Stimulated activated CD8-positive, alpha-beta memory T cell treated with anti-CD3 and anti-CD28 coated beads, Interleukin-15, amount 100 ng/mL, for 4 hours (primary cell): Measurements from ENCODE around the gene MFGE8.

Source experiments
- DNase-seq, 2 donors: peaks; one replicate each; pipeline ENCODE4 v3.0.0-alpha.2; 2020; ENCODE audit warnings: low read depth in 2 of 2

Gene MFGE8

DNA sequence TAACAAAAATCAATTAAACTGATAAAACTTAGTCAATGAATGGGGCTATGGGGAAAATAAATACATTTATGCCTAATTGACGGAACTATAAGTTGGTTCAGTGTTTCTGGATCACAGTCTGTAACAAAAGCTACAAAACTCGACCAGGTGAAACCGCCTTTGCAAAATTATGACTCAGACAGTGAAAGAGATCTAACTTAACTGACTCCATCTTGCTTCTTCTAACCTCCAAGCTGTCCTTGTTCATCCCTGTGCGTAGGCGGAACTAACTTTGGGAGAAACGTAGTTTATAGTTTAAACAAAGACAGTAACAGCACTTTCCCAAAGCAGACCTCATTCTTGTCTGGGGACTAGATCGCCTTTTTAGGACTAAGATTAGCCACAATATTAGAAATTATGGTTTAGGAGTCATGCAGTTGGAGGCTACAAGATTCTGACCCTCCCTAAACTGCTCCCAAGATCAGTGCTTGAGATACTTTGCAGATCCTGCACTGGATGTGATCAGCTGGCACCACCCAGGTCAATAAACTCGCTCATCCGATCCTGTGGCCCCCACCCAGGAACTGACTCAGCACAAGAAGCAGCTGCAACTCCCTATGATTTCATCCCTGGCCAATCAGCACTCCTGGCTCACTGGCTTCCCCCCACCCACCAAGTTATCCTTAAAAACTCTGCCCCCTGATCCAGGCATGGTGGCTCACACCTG is 7.2 kb upstream of the MFGE8 start:
- no peak for DNase-seq

DNA sequence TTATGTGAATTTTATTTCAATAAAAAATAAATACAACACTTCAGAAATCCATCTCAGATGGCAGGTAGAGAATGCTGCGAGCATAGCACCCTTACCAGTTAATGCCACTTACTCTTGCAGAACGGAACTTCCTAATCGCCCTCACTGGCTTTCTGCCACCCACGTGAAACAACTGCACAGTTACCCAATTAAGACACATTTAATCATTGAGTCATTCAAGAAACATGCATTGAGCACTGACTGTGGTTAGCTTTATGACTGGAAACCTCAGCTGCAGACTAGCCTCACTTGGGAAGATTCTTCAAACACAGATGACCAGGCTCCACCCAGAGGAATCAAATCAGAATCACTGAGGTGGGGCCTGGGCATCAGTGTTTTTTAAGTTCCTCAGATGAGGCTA is 5.6 kb upstream of the MFGE8 start:
- no peak for DNase-seq

DNA sequence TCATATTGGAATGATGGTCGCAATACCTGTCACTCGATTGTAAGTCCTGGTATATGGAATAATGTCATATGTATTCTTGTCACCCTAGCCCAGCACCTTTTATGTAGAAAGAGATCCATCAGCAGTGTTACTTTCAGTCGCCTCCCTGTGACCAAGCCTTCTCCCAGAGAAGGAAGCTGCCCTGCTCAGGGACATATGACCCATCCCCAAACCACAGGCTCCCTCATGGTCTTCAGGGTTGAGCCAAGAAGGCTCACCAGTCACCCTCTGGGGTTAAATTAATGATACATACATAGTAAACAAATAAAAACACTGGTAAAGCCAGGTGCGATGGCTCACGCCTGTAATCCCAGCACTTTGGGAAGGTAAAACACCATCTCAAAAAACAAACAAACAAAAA is 4.6 kb upstream of the MFGE8 start:
- no peak for DNase-seq

DNA sequence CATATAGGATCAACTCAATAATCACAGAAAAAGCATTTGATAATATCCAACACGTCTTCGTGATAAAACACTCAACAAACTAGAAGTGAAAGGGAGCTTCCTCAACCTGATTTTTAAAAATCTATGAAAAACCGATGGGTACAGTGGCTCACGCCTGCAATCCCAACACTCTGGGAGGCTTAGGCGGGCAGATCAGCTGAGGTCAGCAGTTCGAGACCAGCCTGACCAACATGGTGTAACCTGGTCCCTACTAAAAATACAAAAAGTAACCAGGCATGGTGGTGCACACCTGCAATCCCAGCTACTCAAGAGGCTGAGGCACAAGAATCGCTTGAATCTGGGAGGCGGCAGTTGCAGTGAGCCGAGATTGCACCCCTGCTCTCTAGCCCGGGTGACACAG is 2.2 kb upstream of the MFGE8 start:
- no peak for DNase-seq

DNA sequence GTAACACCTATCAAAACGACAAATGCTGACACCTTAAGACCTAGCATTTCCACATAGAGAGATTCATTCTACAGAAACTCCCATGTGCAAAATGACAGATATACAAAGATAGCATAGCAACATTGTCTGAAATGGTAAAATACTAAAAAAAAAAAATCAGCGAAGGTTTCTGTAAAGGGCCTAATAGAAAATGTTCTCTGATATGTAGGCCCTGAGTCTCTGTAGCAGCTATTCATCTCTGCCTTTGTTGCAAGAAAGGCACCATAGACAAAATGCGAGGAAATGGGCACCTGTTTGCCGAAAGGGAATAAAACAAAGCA is 631 bp upstream of the MFGE8 start:
- no peak for DNase-seq

DNA sequence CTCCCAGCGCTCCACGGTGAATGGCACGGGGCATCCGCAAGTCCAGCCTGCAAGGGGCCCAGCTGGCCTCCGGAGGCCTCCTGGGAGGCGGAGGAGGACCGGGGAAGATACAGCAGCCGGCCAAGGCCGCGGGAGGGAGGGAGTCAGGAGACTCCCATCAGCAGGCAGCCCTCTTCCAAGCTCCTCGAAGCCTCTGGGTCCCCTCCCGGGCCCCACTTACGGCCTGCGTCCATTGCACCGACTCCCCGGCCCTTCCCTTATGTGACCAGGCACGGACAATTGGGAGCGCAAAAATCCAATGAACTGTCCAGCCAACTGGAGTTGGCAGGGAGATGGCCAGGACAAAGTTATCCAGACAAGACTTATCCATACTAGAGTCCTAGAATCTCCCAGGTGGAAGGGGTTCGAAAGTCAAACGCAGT is 668 bp downstream of the MFGE8 start:
- DNase-seq = no peak

DNA sequence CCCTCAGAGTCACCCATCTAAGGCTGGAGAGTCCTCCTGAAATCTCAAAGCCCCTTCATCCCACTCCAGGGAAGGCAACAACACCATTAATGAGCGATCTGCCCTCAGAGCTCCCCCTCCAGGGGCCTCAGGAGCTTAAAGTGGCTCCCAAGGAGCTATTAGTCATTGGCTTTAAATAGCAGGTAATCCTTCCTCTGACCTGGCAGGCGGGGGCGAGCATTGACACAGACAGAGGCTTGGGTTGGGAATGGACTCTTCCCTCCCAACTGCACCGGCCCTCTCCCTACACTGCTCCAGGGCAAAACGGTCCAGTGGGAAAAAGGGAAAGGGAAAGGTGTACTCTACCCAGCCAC is 1.4 kb downstream of the MFGE8 start:
- no peak for DNase-seq

DNA sequence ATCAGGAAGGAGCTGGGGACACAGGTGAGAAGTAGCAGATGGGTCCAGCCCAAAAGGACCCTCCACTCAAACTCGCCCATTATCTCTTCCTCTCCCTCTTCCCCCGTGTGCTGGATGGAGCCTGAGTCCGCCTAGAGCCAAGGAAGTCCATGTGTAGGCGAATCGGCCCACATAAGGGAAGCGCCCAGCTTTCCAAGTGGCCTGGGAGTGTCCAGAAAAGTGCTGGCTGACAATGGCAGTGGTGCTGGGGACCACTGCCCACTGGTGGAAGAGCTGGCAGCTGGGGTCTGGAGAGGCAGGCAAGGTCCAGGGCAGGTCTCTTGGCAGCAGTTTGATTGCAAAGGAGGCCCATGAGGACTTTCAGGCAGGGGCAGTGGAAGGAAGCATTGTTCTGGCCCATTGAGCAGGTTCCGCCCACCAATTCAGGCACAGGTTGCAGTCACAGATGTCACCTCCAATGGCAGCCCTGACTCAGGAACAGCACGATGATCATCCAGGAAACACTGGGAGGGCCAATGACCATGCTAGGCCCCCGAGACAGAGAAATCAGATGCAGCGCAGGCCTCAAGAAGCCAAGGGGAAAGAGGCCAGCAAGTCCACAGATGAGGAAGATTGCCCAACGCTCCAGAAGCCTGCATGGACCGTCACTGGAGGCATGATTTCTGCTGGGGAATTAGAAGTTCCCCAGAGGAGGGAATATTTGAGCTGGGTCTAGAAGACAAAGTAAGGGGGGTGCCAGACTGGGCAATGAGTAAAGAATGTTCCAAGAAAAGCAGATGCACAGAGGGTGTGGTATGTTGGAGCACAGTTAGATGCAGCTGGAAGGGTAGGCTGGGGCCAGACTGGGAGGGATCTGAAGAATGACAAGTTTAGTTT is 3.0 kb downstream of the MFGE8 start:
- no peak for DNase-seq

DNA sequence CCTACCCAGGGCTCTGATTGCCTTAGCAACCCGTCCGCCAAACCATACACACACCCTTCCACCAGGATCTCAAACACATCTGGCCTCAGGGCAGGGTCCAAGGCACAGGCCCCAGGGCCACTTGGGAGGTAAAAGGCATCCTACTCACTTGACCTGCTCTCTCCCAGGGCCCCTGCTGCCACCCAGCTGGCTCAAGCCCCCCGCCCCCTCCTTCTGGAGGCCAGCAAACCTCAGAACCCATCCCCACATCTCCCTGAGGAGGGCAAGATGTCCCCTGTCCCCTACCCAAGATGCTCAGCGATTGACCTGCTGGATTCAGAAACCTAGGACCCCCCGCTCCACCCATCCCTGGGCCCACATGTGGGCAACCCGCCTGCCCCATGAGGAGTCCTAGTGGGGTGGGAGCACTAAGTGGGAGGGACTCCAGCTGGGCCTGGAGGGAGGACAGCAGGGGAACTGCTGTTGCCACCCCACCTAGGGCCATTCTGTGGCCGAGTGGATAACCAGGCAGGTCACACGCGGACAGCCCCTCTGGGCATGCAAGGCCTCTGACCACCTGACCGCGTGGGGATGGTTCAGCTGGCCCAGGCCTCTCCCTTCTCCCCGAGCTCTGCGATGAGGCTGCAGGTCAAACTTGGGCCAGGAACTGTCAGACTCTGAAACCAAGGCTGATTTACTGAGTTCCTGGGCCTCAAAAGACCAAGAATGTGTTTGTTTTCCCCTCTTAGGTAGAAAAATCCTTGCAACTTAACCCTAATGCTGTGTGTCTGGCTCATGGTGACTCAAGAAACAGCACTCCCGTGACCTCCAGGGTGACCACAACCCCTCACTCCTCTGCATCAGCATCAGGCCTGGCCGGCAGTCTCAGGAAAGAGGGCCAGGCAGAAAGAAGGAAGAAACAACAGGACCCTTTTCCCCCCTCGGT is 4.2 kb downstream of the MFGE8 start:
- DNase-seq = no peak

DNA sequence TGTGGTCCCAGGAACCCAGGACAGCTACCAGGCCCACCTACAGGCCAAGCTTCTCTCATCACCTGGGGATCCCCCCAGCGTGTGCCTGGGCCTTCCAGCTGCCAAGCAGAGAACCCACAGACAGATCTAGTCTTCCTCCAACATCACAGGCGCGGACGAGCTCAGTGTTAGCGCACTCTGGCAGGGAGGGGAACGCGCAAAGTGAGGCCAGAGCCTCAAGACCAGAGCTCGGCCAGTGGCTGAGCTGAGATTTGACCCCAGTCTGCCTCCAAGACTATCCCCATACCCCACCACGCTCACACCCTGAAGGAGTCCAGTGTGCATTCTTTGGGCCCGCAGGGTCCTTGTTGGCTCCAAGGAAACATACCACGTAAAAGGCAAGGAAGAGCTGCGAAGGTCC is 5.1 kb downstream of the MFGE8 start:
- DNase-seq = no peak

DNA sequence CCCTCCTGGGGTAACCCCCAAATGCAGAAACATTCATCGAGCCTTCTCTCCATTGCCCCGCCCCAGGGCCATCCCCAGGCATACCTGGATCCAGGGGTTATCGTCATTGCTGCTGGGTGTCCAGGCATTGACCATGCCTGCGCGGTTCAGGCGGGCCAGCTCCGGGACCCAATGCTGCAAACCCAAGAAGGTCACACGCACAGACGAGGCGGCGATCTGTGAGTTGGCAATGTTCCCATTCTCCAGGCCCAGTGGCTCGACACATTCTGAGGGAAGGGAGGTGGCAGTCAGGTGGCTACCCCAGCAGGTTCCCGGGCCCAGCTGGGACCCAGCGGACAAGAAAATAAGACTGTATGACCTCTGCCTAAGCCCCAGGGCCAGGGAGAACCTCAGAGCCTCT is 6.1 kb downstream of the MFGE8 start:
- DNase-seq = no peak

DNA sequence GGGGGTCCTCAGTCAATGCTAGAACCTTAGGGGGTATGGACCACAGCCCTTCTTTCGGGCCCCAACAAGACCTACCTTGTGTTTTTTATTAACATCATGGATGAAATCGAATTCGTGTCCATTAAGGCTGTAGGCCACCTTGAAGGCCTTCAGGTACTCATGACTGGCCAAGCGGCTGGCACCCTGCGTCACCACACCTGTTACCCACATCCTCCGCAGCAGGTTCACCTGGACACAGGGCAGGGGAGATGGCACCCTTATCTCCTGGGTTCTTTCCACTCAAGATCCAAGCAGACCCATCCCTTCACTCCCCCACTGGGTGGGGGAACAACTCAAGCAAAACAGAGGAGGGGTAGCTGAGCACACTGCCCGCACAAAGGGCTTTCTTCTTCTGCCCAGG is 6.6 kb downstream of the MFGE8 start:
- no peak for DNase-seq

DNA sequence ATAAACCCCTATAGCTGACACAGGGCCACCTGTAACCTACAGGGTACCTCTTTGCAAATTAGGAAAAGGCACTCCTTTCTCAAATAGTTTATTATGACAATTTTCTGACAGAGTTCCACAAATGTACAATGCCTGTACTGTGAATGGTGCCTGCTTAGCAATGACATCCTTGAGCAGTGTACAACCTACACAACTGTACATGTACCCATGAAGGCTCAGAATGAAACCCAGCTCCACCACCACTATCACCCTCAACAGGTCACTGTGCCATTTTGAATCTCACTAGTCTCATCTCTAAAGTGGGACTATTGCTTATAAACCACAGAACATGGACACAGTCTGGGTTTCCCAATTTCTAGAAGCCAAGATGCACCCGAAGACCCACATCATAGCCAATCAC is 7.0 kb downstream of the MFGE8 start:
- DNase-seq = no peak

DNA sequence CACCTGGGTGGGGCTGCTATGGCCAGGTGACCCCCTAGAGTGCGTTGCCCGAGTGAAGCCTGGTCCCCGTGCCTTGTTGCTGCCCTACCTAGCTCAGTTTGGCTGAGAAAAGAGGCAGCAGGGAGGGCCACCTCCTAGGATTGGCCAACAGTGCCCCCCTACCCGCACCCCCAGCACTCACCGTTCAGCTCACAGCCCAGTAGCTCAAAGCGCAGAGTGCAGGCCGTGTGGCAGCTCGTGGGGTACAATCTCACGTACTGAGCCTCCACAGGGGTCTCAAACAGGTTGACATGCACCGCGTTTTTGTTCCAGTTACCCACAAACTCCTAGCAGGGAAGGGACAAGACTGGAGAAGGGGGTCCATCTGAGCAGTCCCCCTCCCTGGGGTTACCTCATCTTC is 7.6 kb downstream of the MFGE8 start:
- no peak for DNase-seq

DNA sequence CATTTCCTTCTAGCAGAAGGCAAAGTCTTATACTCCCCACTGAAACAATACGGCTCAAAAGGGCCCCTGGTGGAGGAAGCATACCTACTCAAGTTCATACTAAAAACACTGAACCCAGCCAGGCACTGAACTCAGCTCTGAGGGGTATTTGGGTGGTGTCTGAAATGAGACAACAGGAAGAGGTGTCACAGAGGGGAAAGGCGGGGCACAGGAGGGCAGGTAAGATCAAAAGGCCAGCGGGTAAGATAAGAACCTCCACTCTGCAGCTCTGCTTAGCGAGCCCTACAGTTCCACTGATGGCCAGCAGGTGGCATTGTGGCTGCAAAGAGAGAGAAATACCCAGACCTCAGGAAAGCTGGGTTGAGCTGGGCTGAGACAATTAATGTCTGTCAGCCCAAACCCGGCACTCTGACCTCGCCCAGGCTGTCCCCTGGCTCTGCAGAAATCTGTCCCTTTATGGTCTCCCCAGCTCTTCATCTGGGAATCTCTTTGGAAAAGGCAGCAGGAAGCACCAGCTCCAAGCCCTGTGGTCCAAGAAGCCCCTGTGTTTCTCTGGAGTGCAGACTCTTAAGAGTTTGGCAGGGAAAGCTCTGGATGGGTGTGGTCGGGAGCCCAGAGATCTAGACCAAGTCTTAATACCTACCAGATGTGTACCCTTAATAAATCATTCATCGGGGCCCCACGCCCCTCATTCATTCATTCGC is 8.4 kb downstream of the MFGE8 start:
- peak; percentile 69 to 88 for DNase-seq

DNA sequence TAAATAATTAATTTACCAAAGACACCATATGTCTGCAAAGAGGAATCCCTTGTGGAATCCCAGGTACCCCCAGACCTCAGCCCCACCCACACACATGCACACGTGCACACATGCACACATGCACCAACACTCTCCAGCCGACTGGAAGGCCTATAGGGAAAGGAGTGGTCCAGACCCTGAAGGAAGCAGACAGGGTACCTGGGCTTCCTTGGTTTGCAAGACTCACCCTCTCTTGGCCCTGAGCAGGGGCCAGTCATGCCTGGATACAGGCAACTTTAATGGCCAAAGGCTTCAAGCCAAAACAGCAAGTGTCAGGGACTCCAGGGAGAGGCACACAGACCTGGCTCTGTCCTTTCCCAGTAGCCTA is 8.9 kb downstream of the MFGE8 start:
- DNase-seq = no peak

DNA sequence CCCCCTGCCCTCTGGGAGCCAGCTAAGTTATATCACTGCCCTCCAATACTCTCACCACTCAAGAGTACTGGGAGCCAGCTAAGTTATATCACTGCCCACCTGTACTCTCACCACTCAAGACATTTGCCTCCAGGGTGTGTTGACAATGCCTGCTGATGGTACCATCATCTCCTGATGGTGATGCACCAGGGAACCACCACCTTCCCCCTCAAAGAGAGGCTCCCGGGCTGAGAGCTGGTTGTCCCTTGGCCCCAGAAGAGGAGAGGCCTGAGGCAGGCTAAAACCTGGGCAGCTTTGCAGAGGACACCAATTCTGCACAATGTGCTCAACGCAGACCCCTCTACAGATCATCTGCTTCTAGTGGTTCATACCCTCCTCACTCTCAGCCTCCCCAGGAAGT is 10.3 kb downstream of the MFGE8 start:
- DNase-seq = no peak

DNA sequence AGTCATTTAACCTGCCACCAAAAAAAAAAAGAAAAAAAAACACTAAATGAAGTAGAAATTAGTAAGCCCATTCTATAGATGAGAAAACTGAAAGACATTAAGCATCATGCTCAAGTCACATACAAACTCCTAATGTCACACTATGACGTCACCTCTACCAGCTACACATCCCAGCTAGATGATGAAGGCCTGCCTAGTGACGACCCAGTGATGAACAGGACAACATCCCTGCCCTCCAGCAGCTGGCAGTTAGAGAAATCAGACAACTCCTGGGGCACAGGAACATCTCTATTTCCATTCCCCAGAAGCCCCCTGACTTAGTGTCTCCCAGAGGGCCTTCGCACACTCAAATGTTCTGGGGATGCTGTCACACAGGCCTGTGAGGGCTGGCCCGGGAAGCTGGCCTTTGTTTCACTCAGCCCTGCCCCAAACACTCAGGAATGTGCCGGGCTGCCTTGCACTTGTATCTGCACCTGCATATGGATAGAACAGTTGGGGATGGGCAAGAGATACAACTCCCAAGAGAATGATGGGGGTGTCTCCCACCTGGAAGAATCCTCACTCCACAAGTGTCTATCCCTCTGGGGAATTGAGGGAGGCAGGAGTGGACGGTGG is 10.9 kb downstream of the MFGE8 start:
- DNase-seq = no peak

DNA sequence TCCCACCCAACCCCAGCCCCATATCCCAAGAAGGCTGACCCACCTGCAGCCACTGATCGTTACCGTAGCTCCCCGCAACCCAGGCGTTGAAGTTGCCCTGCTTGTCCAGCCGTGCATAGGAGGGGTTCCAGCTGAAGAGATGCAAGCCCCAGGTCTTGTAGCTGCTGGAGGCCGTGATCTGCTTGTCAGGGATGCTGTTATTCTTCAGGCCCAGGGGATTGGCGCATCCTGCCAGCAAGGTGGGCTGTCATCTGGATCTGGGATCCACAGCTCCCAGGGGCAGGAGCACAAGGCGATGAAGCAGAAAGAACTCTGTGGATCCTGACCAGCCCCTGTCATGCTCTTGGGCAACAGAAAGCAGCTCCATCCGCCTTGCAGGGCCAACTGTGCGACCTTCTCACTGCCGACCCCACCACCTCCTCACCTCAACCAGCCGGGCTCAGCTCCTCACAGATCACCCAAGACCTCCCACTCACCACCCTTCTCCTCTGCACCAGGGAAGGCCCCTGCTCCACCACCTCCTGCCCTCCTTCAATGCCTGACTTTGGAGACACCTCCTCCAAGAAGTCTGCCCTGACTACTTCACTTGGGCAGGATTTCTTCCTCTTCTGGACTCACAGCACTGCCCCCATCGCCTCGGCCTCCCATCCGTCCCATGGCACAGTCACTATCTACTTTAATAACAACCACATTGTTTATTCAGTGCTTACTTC is 11.5 kb downstream of the MFGE8 start:
- no peak for DNase-seq

DNA sequence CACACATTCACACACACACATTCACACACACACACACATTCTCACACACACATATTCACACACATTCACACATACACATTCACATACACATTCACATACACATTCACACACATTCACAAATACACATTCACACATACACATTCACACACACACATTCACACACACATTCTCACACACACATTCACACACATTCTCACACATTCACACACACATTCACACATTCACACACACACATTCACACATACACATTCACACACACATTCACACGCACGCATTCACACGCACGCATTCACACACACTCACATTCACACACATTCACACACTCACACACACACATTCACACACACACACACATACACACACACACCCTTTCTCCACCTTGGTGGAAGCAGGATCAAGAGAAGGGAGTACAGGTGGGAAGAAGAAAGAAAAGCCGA is 12.2 kb downstream of the MFGE8 start:
- no peak for DNase-seq
